ENCODE data around the gene HYCC1. TPM values are rescaled to one million over a fixed set of nuclear protein-coding genes. Genes with fewer than 3 reads are reported as not detected.
A peak's percentile ranks its signal among the peaks of the same experiment; 100 is the strongest.

The HYCC1 gene
- polyA plus RNA-seq, 2 of the 4 experiments (the other 2 are of a cell fraction), result 16.8 to 24.6 TPM

DNA sequence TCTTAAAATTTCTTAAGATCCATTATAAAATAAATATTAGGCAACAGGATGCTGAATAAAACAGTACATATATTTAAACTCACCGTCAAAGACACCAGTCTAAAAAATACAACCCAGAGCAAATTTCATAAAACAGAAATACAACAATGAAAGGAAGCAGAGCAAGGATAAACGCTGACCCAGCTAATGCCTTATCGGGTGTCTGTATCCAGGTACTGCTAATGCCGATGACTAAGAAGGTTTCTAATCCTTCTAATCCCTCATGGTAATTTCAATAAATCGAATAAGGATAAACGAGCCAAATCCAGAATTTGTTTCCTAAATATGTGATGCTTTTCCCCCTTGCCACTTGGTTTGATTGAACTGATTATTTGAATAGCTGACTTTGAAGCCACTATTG, 1.7 kb downstream of the HYCC1 start:
- CTCF ChIA-PET, result interaction anchor here (0.7 to 1.4 kb wide), 3 partner anchors 9 to 452 kb away, joined by 3 to 6 read pairs (median 3); no protein-coding TSS in a partner anchor
- WGBS (ENCODE audit: missing lambda C conversion rate), result 79% methylated on average over 6 of the region's 6 CpGs
- H3K27ac ChIP-seq, result no peak overlapping the region

DNA sequence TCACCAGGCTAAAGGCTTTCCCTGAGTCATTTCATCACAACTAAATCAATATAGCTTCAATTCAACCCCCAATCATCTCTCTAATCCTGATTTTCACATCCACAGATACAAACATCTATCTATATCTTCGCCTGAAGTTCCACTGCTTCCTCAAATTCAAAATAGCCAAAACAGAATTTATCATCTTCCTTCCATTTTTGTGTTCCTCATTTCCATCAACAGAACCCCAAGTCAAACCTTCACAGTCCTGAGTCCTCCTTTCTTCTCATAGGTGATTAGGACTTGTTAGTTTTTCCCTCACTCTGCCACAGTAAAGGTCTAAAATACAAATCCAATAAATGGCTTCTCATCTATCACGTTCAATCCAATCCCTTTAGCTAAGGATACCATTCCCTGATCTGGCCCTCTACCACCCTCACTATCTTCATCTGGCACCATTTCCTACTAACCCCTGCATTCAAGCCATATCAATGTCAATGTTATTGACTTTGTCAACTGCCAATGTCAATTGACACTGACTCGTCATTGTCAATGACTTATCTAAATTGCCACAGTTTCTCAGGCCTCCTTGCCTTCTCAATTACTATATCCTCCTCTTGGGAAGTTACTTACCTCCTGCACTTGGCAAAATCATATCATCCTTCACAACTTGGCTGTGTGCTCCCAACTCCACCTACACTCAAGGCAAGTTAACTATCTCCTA, 2.6 kb downstream of the HYCC1 start:
- Histone ChIP-seq H3K27ac (no peak overlapping the region), H3K9me3 (no peaks in the 10 kb centered on the region), H3K4me2 (no peak overlapping the region), H3K4me1 (peaks cover 12% of the 10 kb centered on the region; the same call in 2 of the 3 replicates), H3K4me3 (no peak overlapping the region)
- ATAC-seq, result no peak
- DNase-seq (ENCODE audit: low read depth in 1 of 2, low spot score in 1 of 2), result no peak
- CTCF ChIA-PET, result interaction anchor here (1.0 to 1.4 kb wide), 2 partner anchors 10 to 86 kb away, joined by 3 to 4 read pairs; no protein-coding TSS in a partner anchor
- FAIRE-seq, result no peak
- TF ChIP-seq SREBF2 (IDR thresholded peaks at IDR 0.05) (no peak), MYC (IDR thresholded peaks at IDR 0.05; ENCODE audit: borderline replicate concordance, low read length) (no peak), JUN (IDR thresholded peaks at IDR 0.05) (no peak), EHMT2 (IDR thresholded peaks at IDR 0.05; ENCODE audit: low read depth) (no peak), HDAC2 (IDR thresholded peaks at IDR 0.05) (no peak), ZC3H11A (IDR thresholded peaks at IDR 0.05) (no peak), RARB (CRISPR knock-in tag; IDR thresholded peaks at IDR 0.05) (no peak), PHF8 (IDR thresholded peaks at IDR 0.05; ENCODE audit: borderline replicate concordance, low read depth) (no peak), NPAS2 (CRISPR knock-in tag; IDR thresholded peaks at IDR 0.05; ENCODE audit: borderline replicate concordance) (no peak), RCOR1 (IDR thresholded peaks at IDR 0.05; ENCODE audit: low read depth, low read length) (no peak), POLR2AphosphoS2 (conservative IDR thresholded peaks at IDR 0.05; ENCODE audit: low read length) (no peak), FOSB (CRISPR knock-in tag; IDR thresholded peaks at IDR 0.05) (no peak), GATA3 (IDR thresholded peaks at IDR 0.05; ENCODE audit: borderline replicate concordance) (no peak)
- TF ChIP-seq, protein P1, sequence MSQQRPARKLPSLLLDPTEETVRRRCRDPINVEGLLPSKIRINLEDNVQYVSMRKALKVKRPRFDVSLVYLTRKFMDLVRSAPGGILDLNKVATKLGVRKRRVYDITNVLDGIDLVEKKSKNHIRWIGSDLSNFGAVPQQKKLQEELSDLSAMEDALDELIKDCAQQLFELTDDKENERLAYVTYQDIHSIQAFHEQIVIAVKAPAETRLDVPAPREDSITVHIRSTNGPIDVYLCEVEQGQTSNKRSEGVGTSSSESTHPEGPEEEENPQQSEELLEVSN (IDR thresholded peaks at IDR 0.05; ENCODE audit: borderline replicate concordance, low read depth), result no peak
- TF ChIP-seq, protein P2, sequence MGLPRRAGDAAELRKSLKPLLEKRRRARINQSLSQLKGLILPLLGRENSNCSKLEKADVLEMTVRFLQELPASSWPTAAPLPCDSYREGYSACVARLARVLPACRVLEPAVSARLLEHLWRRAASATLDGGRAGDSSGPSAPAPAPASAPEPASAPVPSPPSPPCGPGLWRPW (IDR thresholded peaks at IDR 0.05), result no peak
- TF ChIP-seq, protein P3, sequence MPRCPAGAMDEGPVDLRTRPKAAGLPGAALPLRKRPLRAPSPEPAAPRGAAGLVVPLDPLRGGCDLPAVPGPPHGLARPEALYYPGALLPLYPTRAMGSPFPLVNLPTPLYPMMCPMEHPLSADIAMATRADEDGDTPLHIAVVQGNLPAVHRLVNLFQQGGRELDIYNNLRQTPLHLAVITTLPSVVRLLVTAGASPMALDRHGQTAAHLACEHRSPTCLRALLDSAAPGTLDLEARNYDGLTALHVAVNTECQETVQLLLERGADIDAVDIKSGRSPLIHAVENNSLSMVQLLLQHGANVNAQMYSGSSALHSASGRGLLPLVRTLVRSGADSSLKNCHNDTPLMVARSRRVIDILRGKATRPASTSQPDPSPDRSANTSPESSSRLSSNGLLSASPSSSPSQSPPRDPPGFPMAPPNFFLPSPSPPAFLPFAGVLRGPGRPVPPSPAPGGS (IDR thresholded peaks at IDR 0.05), result no peak
- TF ChIP-seq, protein P4, sequence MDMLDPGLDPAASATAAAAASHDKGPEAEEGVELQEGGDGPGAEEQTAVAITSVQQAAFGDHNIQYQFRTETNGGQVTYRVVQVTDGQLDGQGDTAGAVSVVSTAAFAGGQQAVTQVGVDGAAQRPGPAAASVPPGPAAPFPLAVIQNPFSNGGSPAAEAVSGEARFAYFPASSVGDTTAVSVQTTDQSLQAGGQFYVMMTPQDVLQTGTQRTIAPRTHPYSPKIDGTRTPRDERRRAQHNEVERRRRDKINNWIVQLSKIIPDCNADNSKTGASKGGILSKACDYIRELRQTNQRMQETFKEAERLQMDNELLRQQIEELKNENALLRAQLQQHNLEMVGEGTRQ (IDR thresholded peaks at IDR 0.05), result no peak
- TF ChIP-seq, protein P5, sequence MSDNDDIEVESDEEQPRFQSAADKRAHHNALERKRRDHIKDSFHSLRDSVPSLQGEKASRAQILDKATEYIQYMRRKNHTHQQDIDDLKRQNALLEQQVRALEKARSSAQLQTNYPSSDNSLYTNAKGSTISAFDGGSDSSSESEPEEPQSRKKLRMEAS (IDR thresholded peaks at IDR 0.05), result no peak
- TF ChIP-seq, protein P6, sequence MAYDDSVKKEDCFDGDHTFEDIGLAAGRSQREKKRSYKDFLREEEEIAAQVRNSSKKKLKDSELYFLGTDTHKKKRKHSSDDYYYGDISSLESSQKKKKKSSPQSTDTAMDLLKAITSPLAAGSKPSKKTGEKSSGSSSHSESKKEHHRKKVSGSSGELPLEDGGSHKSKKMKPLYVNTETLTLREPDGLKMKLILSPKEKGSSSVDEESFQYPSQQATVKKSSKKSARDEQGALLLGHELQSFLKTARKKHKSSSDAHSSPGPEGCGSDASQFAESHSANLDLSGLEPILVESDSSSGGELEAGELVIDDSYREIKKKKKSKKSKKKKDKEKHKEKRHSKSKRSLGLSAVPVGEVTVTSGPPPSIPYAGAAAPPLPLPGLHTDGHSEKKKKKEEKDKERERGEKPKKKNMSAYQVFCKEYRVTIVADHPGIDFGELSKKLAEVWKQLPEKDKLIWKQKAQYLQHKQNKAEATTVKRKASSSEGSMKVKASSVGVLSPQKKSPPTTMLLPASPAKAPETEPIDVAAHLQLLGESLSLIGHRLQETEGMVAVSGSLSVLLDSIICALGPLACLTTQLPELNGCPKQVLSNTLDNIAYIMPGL (CRISPR knock-in tag; IDR thresholded peaks at IDR 0.05; ENCODE audit: borderline replicate concordance), result no peak
- 88% methylated on average over 3 of the region's 3 CpGs for WGBS (ENCODE audit: missing lambda C conversion rate)
- POLR2A ChIA-PET, result no interaction called here

More for the DNA sequence above, 1.7 kb downstream of the HYCC1 start:
- no peak for ATAC-seq
- Histone ChIP-seq H3K4me1 (peaks cover 12% of the 10 kb centered on the region; the same call in 2 of the 3 replicates), H3K9me3 (no peaks in the 10 kb centered on the region), H3K4me3 (no peak overlapping the region), H3K4me2 (peak overlapping the region; percentile 98)
- TF ChIP-seq MAFK (IDR thresholded peaks at IDR 0.05; ENCODE audit: partially characterized antibody) (peak; percentile 28), BHLHE40 (IDR thresholded peaks at IDR 0.05; ENCODE audit: low read depth, low read length) (no peak), NFE2L2 (conservative IDR thresholded peaks at IDR 0.05; ENCODE audit: low read length) (no peak), KDM5A (IDR thresholded peaks at IDR 0.05) (no peak), SREBF2 (IDR thresholded peaks at IDR 0.05) (no peak)
- TF ChIP-seq, protein P1 (IDR thresholded peaks at IDR 0.05; ENCODE audit: borderline replicate concordance, low read depth), result no peak
- TF ChIP-seq, protein P7, sequence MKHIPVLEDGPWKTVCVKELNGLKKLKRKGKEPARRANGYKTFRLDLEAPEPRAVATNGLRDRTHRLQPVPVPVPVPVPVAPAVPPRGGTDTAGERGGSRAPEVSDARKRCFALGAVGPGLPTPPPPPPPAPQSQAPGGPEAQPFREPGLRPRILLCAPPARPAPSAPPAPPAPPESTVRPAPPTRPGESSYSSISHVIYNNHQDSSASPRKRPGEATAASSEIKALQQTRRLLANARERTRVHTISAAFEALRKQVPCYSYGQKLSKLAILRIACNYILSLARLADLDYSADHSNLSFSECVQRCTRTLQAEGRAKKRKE (CRISPR knock-in tag; IDR thresholded peaks at IDR 0.05; ENCODE audit: low read depth), result no peak
- DNase-seq (ENCODE audit: low read depth in 1 of 2, low spot score in 1 of 2), result no peak
- POLR2A ChIA-PET, result no interaction called here
- FAIRE-seq, result no peak

All from A549 (cell line).